Activated T-cell treated with anti-CD3 and anti-CD28 coated beads, Interleukin-2, amount 50 U/mL, for 24 hours (primary cell): Measurements from ENCODE around the gene PRR12.

Source experiments
- DNase-seq: peaks from one replicate; pipeline ENCODE4 v3.0.0-alpha.2; 2020
- H3K27ac Mint-ChIP-seq: 2 replicates; pipeline ENCODE4 v1.8.0; 2020; ENCODE audit warnings: mild to moderate bottlenecking, mixed read lengths
- H3K27me3 Mint-ChIP-seq: 2 replicates; pipeline ENCODE4 v1.8.0; 2020; ENCODE audit warnings: mixed read lengths
- H3K36me3 Mint-ChIP-seq: 2 replicates; pipeline ENCODE4 v1.8.0; 2020; ENCODE audit warnings: low read depth, mixed read lengths
- H3K4me1 Mint-ChIP-seq: 2 replicates; pipeline ENCODE4 v1.8.0; 2020; ENCODE audit warnings: low read depth, mixed read lengths
- H3K4me3 Mint-ChIP-seq: 2 replicates; pipeline ENCODE4 v1.8.0; 2020; ENCODE audit warnings: mild to moderate bottlenecking, moderate library complexity, mixed read lengths
- H3K9me3 Mint-ChIP-seq: 2 replicates; pipeline ENCODE4 v1.8.0; 2020; ENCODE audit warnings: mixed read lengths

PRR12 gene

DNA sequence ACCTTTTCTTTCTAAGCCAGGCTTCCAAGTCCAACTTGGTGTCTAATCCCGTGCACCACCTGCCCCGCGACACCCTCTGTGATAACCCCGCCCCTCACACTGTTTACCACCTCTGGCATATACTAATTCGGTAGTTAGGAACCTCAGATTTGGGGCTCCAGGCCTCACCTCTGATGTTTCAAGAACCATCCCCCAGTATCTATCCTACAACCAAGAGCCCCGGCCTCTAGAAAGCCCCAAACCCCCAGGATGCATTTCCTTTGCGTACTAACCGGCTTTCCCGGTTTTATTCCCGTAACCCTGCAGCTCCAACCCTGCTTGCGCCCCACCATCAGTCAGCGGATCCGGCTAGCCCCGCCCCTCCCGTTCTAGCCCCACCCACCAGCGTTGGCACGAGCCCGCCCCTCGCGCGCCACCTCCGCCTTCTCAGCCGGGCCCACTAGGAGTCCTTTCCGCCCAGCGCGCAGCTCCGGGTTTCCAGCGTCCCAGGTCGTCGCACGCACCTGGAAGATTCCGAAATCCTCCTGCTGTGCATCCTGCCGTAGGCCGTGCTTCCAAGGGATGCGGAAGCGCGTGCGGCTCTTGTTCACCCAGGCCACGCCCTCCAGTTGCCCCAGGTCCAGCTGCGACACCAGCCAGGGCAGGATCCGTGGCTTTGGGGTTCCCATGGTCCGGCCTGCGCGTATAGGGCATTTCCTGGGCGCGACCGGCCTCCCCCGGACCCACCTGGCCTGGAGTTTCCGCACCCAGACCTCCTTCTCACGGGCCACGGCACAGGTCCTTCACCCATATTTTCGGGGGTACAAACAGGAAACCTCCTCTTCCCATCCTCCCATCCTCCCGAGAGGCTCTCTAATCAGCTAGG is 73.4 kb downstream of the PRR12 start:
- peaks cover 42% of the 10 kb centered on the region for H3K4me1 Mint-ChIP-seq
- peak overlapping the region; percentile 99 for H3K4me3 Mint-ChIP-seq
- DNase-seq = peak; percentile 93
- no peaks in the 10 kb centered on the region for H3K9me3 Mint-ChIP-seq
- H3K36me3 Mint-ChIP-seq = peaks cover 76% of the 10 kb centered on the region
- H3K27me3 Mint-ChIP-seq = no peaks in the 10 kb centered on the region
- peak overlapping the region; percentile 99 for H3K27ac Mint-ChIP-seq

DNA sequence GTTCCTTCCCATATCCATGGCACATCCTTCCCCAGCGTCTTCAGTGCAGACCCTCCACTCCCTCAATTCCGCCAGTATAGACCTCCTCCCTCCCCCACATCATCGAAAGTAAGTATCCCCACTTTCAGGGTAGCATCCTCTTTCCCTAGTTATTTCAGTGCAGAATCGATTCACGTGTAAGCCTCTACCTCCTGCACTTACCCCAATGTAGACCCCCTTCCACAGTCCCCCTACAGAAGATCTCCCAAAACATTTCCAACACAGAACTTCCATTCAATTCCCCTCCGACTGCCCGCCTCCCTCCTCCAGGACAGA is 74.0 kb downstream of the PRR12 start:
- Mint-ChIP-seq H3K36me3 (peaks cover 76% of the 10 kb centered on the region), H3K4me1 (peaks cover 43% of the 10 kb centered on the region), H3K9me3 (no peaks in the 10 kb centered on the region), H3K27me3 (no peaks in the 10 kb centered on the region), H3K27ac (peak overlapping the region; percentile 99), H3K4me3 (peak overlapping the region; percentile 99)
- no peak for DNase-seq

DNA sequence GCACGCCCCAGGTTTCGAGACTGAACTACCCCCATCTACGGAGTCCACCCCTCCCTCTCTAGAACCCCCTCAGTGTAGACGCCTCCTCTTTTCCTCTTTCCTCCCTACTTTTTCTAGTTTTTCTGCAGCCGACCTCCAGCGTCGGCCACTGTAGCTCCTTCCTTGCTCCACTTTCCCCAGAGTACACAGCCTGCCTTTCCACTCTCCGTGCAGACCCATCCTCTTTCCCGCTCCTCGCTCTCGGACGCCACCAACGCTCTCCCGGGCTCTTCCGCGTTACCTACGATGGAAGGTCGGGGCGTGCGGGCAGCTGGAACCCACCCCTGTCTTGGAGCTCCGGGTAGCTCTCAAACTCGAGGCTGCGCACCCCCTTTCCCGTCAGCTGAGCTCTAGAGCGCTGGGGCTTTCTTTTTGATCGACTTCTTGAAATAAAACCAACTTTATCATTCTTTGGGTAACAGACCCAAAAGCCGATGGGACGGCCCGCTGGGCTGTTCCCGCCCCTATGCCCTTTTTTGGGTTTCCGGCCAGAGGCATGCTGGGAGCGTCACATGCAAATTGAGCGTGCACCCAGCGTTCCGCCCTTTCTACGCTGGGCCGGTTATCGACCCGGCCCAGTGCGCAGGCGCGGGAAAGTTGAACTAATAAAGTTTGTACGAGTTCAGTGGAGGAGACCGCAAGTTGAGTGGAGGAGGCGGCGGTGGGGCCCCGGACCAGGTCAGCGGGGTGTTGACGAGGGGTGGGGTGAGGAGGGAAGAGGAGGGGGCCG is 74.6 kb downstream of the PRR12 start, which contains the start of the genes BCL2L12 and IRF3:
Gene BCL2L12, plus strand, starts transcription at position 583 of the 769 bp plus-strand sequence. CDS start 760 bp downstream, outside the sequence.
Gene IRF3, minus strand, starts transcription at position 507 of the 769 bp plus-strand sequence. CDS start 1,019 bp downstream, outside the sequence.
- no peaks in the 10 kb centered on the region for H3K9me3 Mint-ChIP-seq
- H3K4me3 Mint-ChIP-seq = peak within 1 kb of the TSS; percentile 99
- H3K27ac Mint-ChIP-seq = peak within 1 kb of the TSS; percentile 99
- DNase-seq = peak; percentile 99
- H3K4me1 Mint-ChIP-seq = peaks cover 41% of the 10 kb centered on the region
- H3K27me3 Mint-ChIP-seq = no peaks in the 10 kb centered on the region
- peaks cover 74% of the 10 kb centered on the region for H3K36me3 Mint-ChIP-seq

DNA sequence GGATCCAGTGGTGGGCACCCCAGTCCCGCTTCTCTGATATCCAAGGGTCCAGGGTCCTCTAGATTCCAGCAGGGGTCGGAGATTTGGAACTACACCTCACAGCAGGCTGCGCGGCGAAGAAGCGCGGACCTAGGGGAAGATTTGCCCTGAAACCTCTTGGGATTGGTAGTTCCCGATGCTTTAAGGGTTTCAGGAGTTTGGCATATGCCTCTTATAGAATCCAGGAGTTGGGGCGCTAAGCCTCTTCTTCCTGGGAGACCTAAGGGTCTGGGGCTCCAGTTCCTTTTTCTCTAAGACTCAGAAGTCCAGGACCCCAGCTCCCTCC is 75.1 kb downstream of the PRR12 start:
- Mint-ChIP-seq H3K27me3 (no peaks in the 10 kb centered on the region), H3K27ac (peak overlapping the region; percentile 99), H3K4me3 (peak overlapping the region; percentile 99), H3K4me1 (peaks cover 41% of the 10 kb centered on the region), H3K36me3 (peaks cover 74% of the 10 kb centered on the region), H3K9me3 (no peaks in the 10 kb centered on the region)
- DNase-seq = no peak

DNA sequence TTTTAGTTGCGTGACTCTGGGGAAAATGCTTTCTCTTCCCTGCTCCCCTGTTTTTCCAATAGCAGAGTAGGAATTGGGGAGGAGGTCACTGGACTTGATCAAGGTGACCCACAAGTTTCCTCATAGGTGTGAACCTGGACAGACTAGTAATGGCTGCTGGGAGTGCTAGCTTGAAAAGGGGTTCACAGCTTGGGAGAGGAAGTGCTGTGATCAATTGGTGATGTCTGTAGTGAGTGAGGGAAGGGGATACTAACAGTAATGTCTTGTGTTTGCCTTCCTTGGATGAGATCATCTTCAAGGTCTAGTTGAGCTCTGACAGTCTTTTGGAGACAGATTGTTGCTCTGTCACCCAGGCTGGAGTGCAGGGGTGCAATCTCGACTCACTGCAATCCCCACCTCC is 76.5 kb downstream of the PRR12 start:
- Mint-ChIP-seq H3K4me3 (peak overlapping the region; percentile 99), H3K27ac (peak overlapping the region; percentile 99), H3K9me3 (no peaks in the 10 kb centered on the region), H3K27me3 (no peaks in the 10 kb centered on the region), H3K4me1 (peaks cover 45% of the 10 kb centered on the region), H3K36me3 (peaks cover 69% of the 10 kb centered on the region)
- DNase-seq = no peak

DNA sequence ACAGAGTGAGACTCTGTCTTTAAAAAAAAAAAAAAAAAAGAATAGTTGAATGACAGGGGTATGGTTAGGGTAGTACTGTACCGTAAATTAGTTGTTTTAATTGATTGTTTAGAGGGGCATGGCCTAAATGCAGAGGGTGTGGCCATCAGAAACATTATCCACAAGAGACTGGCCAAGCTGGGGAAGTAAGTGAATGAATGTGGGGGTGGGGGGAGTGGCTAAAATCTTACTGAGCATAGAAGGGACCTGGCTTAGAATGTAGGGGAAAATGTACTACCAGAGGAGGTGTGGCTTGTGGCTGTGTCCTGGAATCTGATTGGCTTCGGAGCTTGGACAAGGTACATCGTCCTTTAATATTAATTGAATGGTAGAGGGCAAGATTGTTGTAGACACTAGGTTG is 78.5 kb downstream of the PRR12 start:
- H3K27me3 Mint-ChIP-seq = no peaks in the 10 kb centered on the region
- H3K4me3 Mint-ChIP-seq = no peak overlapping the region
- H3K36me3 Mint-ChIP-seq = peaks cover 56% of the 10 kb centered on the region
- H3K4me1 Mint-ChIP-seq = peaks cover 24% of the 10 kb centered on the region
- no peak for DNase-seq
- H3K9me3 Mint-ChIP-seq = no peaks in the 10 kb centered on the region
- H3K27ac Mint-ChIP-seq = no peak overlapping the region

DNA sequence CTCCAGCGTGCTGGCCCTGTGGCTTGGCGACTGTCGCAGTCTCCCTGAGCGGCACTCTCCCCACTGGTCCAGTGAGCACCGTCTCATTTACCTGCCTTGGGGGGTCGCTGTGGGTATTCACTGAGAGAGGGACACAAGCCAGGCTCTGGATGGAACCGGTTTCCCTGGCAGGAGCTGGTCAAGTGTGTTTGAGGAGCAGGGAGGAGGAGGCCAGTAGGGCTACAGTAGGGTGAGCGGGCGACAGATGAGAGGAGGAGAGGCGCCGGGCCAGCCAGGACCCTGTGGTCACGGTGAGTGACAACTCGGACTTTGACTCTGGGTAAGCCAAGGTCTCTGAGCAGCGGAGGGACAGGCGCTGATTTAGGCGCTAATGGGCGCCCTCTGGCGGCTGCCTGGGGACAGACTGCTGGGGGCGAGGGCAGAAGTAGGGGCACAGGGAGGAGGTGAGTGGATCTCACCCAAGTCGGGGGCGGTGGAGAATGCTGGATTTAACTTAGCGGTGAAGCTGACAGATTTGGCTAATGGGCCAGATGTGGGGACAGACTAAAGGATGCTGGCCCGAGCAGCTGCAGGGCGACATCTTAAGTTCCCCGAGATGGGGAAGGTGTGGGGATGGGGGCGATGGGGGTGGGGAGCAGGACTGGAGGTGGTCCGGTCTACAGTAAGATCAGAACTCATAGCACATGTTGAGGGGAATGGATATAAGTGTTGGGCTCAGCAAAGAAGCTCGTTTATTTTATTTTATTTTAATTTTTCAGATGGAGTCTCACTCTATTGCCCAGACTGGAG is 81.3 kb downstream of the PRR12 start:
- Mint-ChIP-seq H3K36me3 (peaks cover 46% of the 10 kb centered on the region), H3K27ac (no peak overlapping the region), H3K27me3 (no peaks in the 10 kb centered on the region), H3K4me3 (no peak overlapping the region), H3K9me3 (no peaks in the 10 kb centered on the region), H3K4me1 (peaks cover 18% of the 10 kb centered on the region)
- DNase-seq = peak; percentile 85
